H1 (cell line): ENCODE measurements around the gene MAGI1. TPM values are rescaled to one million over a fixed set of nuclear protein-coding genes. Genes with fewer than 3 reads are reported as not detected.

Experiments
- CTCF ChIA-PET: fragments of 300-600 bp; sonication (Branson Sonifier 250); formaldehyde crosslinking; loops from one replicate; lab custom pipeline; 2021; ENCODE audit not compliant: partially characterized antibody; lab: Charles Lee
- POLR2A ChIA-PET: fragments of 300-600 bp; sonication (Branson Sonifier 250); formaldehyde crosslinking; loops from one replicate; lab custom pipeline; 2021; ENCODE audit warnings: inconsistent platforms; ENCODE audit not compliant: partially characterized antibody; lab: Charles Lee
- DNase-seq, 2 experiments: peaks; one replicate each; pipeline versions ENCODE4 v3.0.0 to v3.0.0-alpha.2; 2010 to 2022; ENCODE audit warnings: low spot score in 2 of 2, low read depth in 1 of 2, mixed read lengths in 1 of 2
- FAIRE-seq: peaks from 2 replicates; lab custom pipeline; 2011; peaks lifted over from hg19 to GRCh38; lab: Jason Lieb, UNC
- H2AFZ ChIP-seq: 2 replicates; pipeline ENCODE4 v1.8.1; 2012; ENCODE audit warnings: low read length, inconsistent platforms
- H2AK5ac ChIP-seq: 2 replicates; pipeline ENCODE4 v1.6.1; 2013; ENCODE audit warnings: low read depth, low read length
- H2BK120ac ChIP-seq: replicated peaks from 2 replicates; pipeline ENCODE3; 2013; ENCODE audit warnings: low read depth, low read length, inconsistent platforms
- H2BK12ac ChIP-seq: 2 replicates; pipeline ENCODE4 v1.6.1; 2013; ENCODE audit warnings: low read depth, low read length
- H2BK15ac ChIP-seq: 2 replicates; pipeline ENCODE4 v1.6.1; 2013; ENCODE audit warnings: low read length
- H2BK20ac ChIP-seq: 2 replicates; pipeline ENCODE4 v1.6.1; 2013; ENCODE audit warnings: low read length
- H2BK5ac ChIP-seq: 2 replicates; pipeline ENCODE4 v1.6.1; 2013; ENCODE audit warnings: low read depth, low read length
- H3K14ac ChIP-seq: 2 replicates; pipeline ENCODE4 v1.6.1; 2013; ENCODE audit warnings: inconsistent platforms; ENCODE audit not compliant: insufficient read length
- H3K18ac ChIP-seq: 2 replicates; pipeline ENCODE4 v1.6.1; 2013; ENCODE audit warnings: low read length; ENCODE audit errors: extremely low read depth
- H3K23ac ChIP-seq: 2 replicates; pipeline ENCODE4 v1.6.1; 2013; ENCODE audit warnings: inconsistent platforms; ENCODE audit not compliant: insufficient read length
- H3K23me2 ChIP-seq: 2 replicates; pipeline ENCODE4 v1.6.1; 2013; ENCODE audit warnings: low read depth, low read length
- H3K27ac ChIP-seq: 2 replicates; pipeline ENCODE4 v1.6.1; 2011; ENCODE audit warnings: low read depth, low read length, inconsistent platforms
- H3K27me3 ChIP-seq, 4 experiments: replicated peaks in 1 of 4; 1 replicate in 1 of 4; 2 replicates in 3 of 4; pipeline versions ENCODE4 v1.6.1 to v1.8.1; 2011 to 2013; ENCODE audit warnings: low read length in 3 of 4, mild to moderate bottlenecking in 3 of 4, inconsistent platforms in 2 of 4, mixed read lengths in 2 of 4, moderate library complexity in 1 of 4; ENCODE audit not compliant: control insufficient read depth in 3 of 4, insufficient read depth in 3 of 4; ENCODE audit errors: extremely low read depth in 1 of 4
- H3K36me3 ChIP-seq, 4 experiments: 2 replicates each; pipeline versions ENCODE4 v1.6.1 to v1.8.1; 2011 to 2013; ENCODE audit warnings: mild to moderate bottlenecking in 4 of 4, low read length in 3 of 4, moderate library complexity in 2 of 4, control low read depth in 1 of 4, inconsistent platforms in 1 of 4; ENCODE audit not compliant: insufficient read depth in 4 of 4, control insufficient read depth in 2 of 4
- H3K4ac ChIP-seq: replicated peaks from 2 replicates; pipeline ENCODE3; 2013; ENCODE audit warnings: low read length, low read depth, mixed read lengths, inconsistent platforms; ENCODE audit not compliant: insufficient read length
- H3K4me1 ChIP-seq, 4 experiments: replicated peaks in 1 of 4; 1 replicate in 1 of 4; 2 replicates in 3 of 4; pipeline versions ENCODE4 v1.6.1 to v1.8.1; 2011 to 2013; ENCODE audit warnings: low read length in 3 of 4, inconsistent platforms in 2 of 4, mixed read lengths in 1 of 4; ENCODE audit not compliant: insufficient read depth in 4 of 4, control insufficient read depth in 3 of 4
- H3K4me2 ChIP-seq, 2 experiments: 2 replicates each; pipeline versions ENCODE4 v1.6.1 to v1.8.1; 2011 to 2013; ENCODE audit warnings: low read depth in 2 of 2, low read length in 2 of 2, control low read depth in 1 of 2, inconsistent platforms in 1 of 2, mild to moderate bottlenecking in 1 of 2; ENCODE audit not compliant: insufficient read depth in 1 of 2
- H3K4me3 ChIP-seq, 4 experiments: fragments of 200-600, 300-600 bp in 1 of 4; sonication (generic), shearing (Covaris generic), sonication (Bioruptor Twin) in 1 of 4; 2 replicates each; pipeline versions ENCODE4 v1.5.1 to v1.8.1; 2011 to 2016; ENCODE audit warnings: low read length in 4 of 4, low read depth in 3 of 4, control low read depth in 2 of 4, inconsistent platforms in 2 of 4, mild to moderate bottlenecking in 2 of 4, mixed read lengths in 1 of 4, moderate library complexity in 1 of 4; ENCODE audit not compliant: insufficient read depth in 2 of 4; ENCODE audit errors: extremely low read depth in 1 of 4
- H3K56ac ChIP-seq: replicated peaks from 2 replicates; pipeline ENCODE3; 2013; ENCODE audit warnings: low read depth, mild to moderate bottlenecking, mixed read lengths, low read length, inconsistent platforms; ENCODE audit not compliant: insufficient read length
- H3K79me1 ChIP-seq: 2 replicates; pipeline ENCODE4 v1.6.1; 2013; ENCODE audit warnings: low read depth, low read length, control low read depth
- H3K79me2 ChIP-seq, 2 experiments: 2 replicates each; pipeline versions ENCODE4 v1.6.1 to v1.8.1; 2012 to 2013; ENCODE audit warnings: low read length in 2 of 2, mild to moderate bottlenecking in 2 of 2, inconsistent platforms in 1 of 2; ENCODE audit not compliant: insufficient read depth in 2 of 2, control insufficient read depth in 1 of 2
- H3K9ac ChIP-seq, 4 experiments: replicated peaks in 1 of 4; 1 replicate in 1 of 4; 2 replicates in 3 of 4; pipeline versions ENCODE4 v1.6.1 to v1.8.1; 2011 to 2013; ENCODE audit warnings: low read depth in 3 of 4, low read length in 3 of 4, control low read depth in 2 of 4, mild to moderate bottlenecking in 2 of 4, moderate library complexity in 2 of 4, inconsistent platforms in 1 of 4; ENCODE audit errors: extremely low read depth in 1 of 4
- H3K9me3 ChIP-seq, 2 experiments: 2 replicates each; pipeline versions ENCODE4 v1.6.1 to v1.8.1; 2012 to 2013; ENCODE audit warnings: mild to moderate bottlenecking in 2 of 2, moderate library complexity in 2 of 2, control low read depth in 1 of 2, inconsistent platforms in 1 of 2, low read depth in 1 of 2, low read length in 1 of 2, mixed read lengths in 1 of 2; ENCODE audit not compliant: insufficient read depth in 2 of 2
- H4K20me1 ChIP-seq, 2 experiments: replicated peaks in 1 of 2; 2 replicates each; pipeline versions ENCODE3 to v1.8.1; 2011 to 2013; ENCODE audit warnings: inconsistent platforms in 2 of 2, low read length in 2 of 2, mild to moderate bottlenecking in 1 of 2; ENCODE audit not compliant: insufficient read depth in 2 of 2, control insufficient read depth in 1 of 2
- H4K5ac ChIP-seq: 2 replicates; pipeline ENCODE4 v1.6.1; 2013; ENCODE audit warnings: low read length, low read depth, mixed read lengths, inconsistent platforms; ENCODE audit not compliant: insufficient read length
- H4K8ac ChIP-seq: 2 replicates; pipeline ENCODE4 v1.8.0; 2013; ENCODE audit warnings: mild to moderate bottlenecking, moderate library complexity, low read length, inconsistent platforms; ENCODE audit not compliant: insufficient read depth; ENCODE audit errors: extremely low read depth
- H4K91ac ChIP-seq: replicated peaks from 2 replicates; pipeline ENCODE3; 2013; ENCODE audit warnings: low read length, mixed read lengths, inconsistent platforms; ENCODE audit not compliant: insufficient read length
- BRCA1 ChIP-seq: IDR thresholded peaks from 2 replicates; pipeline ENCODE4 v1.6.1; 2012; ENCODE audit warnings: low read depth, low read length, improper control_type of control experiment
- CBX5 ChIP-seq: fragments of 300-800, 300-1000 bp; sonication (generic); IDR thresholded peaks from 2 replicates; pipeline ENCODE4 v1.7.1; 2016; ENCODE audit warnings: antibody characterized with exemption, low read length, low read depth
- CBX8 ChIP-seq: fragments of 300-800, 300-1000 bp; sonication (generic); IDR thresholded peaks from 2 replicates; pipeline ENCODE4 v1.7.1; 2016; ENCODE audit warnings: low read depth, low read length, borderline replicate concordance
- CEBPB ChIP-seq: IDR thresholded peaks from 2 replicates; pipeline ENCODE4 v1.6.1; 2012; ENCODE audit warnings: low read depth, low read length
- EGR1 ChIP-seq: IDR thresholded peaks from 2 replicates; pipeline ENCODE4 v1.6.1; 2011; ENCODE audit warnings: low read depth, low read length, borderline replicate concordance
- GTF2F1 ChIP-seq: IDR thresholded peaks from 2 replicates; pipeline ENCODE4 v1.6.1; 2012; ENCODE audit warnings: low read depth, low read length, improper control_type of control experiment, borderline replicate concordance
- HDAC6 ChIP-seq: IDR thresholded peaks from one replicate; pipeline ENCODE4 v1.7.1; 2012; ENCODE audit warnings: low read depth, mild to moderate bottlenecking, inconsistent platforms, low read length, moderate library complexity
- SAP30 ChIP-seq: fragments of 300-600 bp; sonication (generic); IDR thresholded peaks from 2 replicates; pipeline ENCODE4 v1.7.1; 2012; ENCODE audit warnings: low read length, moderate library complexity, mild to moderate bottlenecking, inconsistent platforms; ENCODE audit not compliant: insufficient read depth, insufficient replicate concordance
- SIRT6 ChIP-seq: IDR thresholded peaks from one replicate; pipeline ENCODE4 v1.7.1; 2012; ENCODE audit warnings: low read length, inconsistent platforms
- TBP ChIP-seq: IDR thresholded peaks from 2 replicates; pipeline ENCODE4 v1.6.1; 2011; ENCODE audit warnings: low read depth, low read length, improper control_type of control experiment
- TCF12 ChIP-seq: IDR thresholded peaks from 2 replicates; pipeline ENCODE4 v1.6.1; 2011; ENCODE audit warnings: low read depth, mild to moderate bottlenecking, low read length
- ZNF274 ChIP-seq: IDR thresholded peaks from 2 replicates; pipeline ENCODE4 v1.7.0; 2012; ENCODE audit warnings: low read length, borderline replicate concordance; ENCODE audit errors: extremely low read depth
- WGBS, 2 experiments: shearing (Covaris generic) in 1 of 2; methylation state at CpG; one replicate each; pipeline versions ENCODE4 v1.1.6 to v1.1.7; 2013 to 2015; ENCODE audit warnings: low lambda C conversion rate in 2 of 2, mixed read lengths in 2 of 2, inconsistent platforms in 1 of 2, low coverage in 1 of 2, missing lambda C conversion rate in 1 of 2; ENCODE audit not compliant: insufficient replicate concordance in 2 of 2, insufficient coverage in 1 of 2, insufficient read length in 1 of 2; ENCODE audit errors: extremely low coverage in 1 of 2, missing lambda C conversion rate in 1 of 2; 5-methylcytosine and 5-hydroxymethylcytosine counted together
- polyA plus RNA-seq, 7 experiments: library from polyadenylated mRNA; depleted of rRNA in 3 of 7; stranded (reverse) in 5 of 7; unstranded in 2 of 7; fragments of >200 nt in 5 of 7; fragments of 200-250 nt in 2 of 7; gene quantifications; 1 replicate in 5 of 7; 2 replicates in 1 of 7; 4 replicates in 1 of 7; pipeline versions ENCODE4 v1.2.1 to v1.2.3, GENCODE V29; 2011 to 2013; ENCODE audit warnings: missing spikeins in 2 of 7, mixed read lengths in 2 of 7
- total RNA-seq: library from RNA; stranded (reverse); fragmentation: NEBNext Ultra II Directional; extraction: Animal tissue kit (Norgen Biotek cat#: 25700); gene quantifications from 2 replicates; pipeline ENCODE4 v1.2.1, GENCODE V29; 2021
- TF ChIP-seq, protein P1 (sequence below): IDR thresholded peaks from 2 replicates; pipeline ENCODE4 v1.6.1; 2011; ENCODE audit warnings: low read depth, mild to moderate bottlenecking, low read length; ENCODE audit not compliant: insufficient read depth

MAGI1 gene
- total and polyA plus RNA-seq, 2 of the 8 experiments (the other 6 are each of a cell fraction or from before 2014, with no cell fraction given) = 19.8 to 78.0 TPM

DNA sequence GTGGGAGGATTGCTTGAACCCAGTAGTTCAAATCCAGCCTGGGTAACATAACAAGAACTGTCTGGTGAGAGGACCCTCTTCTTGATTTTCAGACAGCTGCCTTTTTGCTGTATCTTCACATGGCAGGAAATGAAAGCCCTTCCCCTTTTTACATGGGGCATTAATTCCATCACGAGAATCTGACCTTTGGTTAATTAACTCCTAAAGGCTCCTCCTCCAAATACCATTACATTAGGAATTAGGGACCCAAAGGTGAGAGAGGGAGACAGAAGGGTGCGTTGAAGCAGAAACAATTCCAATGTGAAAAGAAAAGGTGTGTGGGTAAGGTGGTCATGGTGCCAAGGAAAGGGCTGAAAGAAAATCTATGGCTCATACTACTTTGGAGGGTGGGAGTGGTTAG, 536.2 kb downstream of the MAGI1 start:
- Histone ChIP-seq H3K4ac (no peak overlapping the region), H3K4me1 (peaks cover 0 to 13% (median 3%) of the 10 kb centered on the region in 4 experiments; a peak in 2 of 7 replicates), H3K23ac (no peak overlapping the region), H2BK20ac (no peak overlapping the region), H4K8ac (no peak overlapping the region), H3K4me2 (no peak overlapping the region), H4K20me1 (peaks cover 0 to 1% of the 10 kb centered on the region in 2 experiments)
- WGBS, 2 experiments = 86% methylated on average over 2 of the region's 2 CpGs; no CpG with 5 or more reads in 1 of the 2 experiments
- no peak for FAIRE-seq
- TF ChIP-seq TCF12 = no peak
- TF ChIP-seq CBX8 = no peak
- no peak for TF ChIP-seq BRCA1
- no peak for TF ChIP-seq SIRT6
- TF ChIP-seq ZNF274 = no peak
- TF ChIP-seq CBX5 = no peak
- no peak for TF ChIP-seq SAP30
- no peak for TF ChIP-seq GTF2F1
- no peak for TF ChIP-seq EGR1
- TF ChIP-seq CEBPB = no peak
- no peak for TF ChIP-seq HDAC6
- TF ChIP-seq, protein P1, sequence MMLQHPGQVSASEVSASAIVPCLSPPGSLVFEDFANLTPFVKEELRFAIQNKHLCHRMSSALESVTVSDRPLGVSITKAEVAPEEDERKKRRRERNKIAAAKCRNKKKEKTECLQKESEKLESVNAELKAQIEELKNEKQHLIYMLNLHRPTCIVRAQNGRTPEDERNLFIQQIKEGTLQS = no peak
- TF ChIP-seq TBP = no peak
- TF ChIP-seq, all 59 proteins: peak for 0
- no peak overlapping the region for H3K4me3 ChIP-seq
- no peaks in the 10 kb centered on the region for H3K9me3 ChIP-seq
- H4K5ac ChIP-seq = no peak overlapping the region
- DNase-seq = no peak
- no peak overlapping the region for H3K9ac ChIP-seq
- POLR2A ChIA-PET = no interaction called here
- no peak overlapping the region for H2AK5ac ChIP-seq
- H2AFZ ChIP-seq = no peak overlapping the region
- no peaks in the 10 kb centered on the region for H3K23me2 ChIP-seq
- CTCF ChIA-PET = no interaction called here
- H2BK12ac ChIP-seq = no peak overlapping the region
- no peak overlapping the region for H4K91ac ChIP-seq
- no peaks in the 10 kb centered on the region for H3K27me3 ChIP-seq
- H2BK15ac ChIP-seq = no peak overlapping the region
- H3K18ac ChIP-seq = no peak overlapping the region
- H3K14ac ChIP-seq = no peak overlapping the region
- no peaks in the 10 kb centered on the region for H3K79me1 ChIP-seq
- no peak overlapping the region for H3K27ac ChIP-seq
- H2BK120ac ChIP-seq = no peak overlapping the region
- no peak overlapping the region for H2BK5ac ChIP-seq
- peaks cover 3 to 73% of the 10 kb centered on the region in 2 experiments; a peak in 3 of 4 replicates for H3K79me2 ChIP-seq
- H3K36me3 ChIP-seq = no peaks in the 10 kb centered on the region
- no peak overlapping the region for H3K56ac ChIP-seq
